SK-N-SH treated with all-trans-retinoic acid at 6 μM for 48 hours (cell line): ENCODE data around the gene DRC7.

Source experiments
- ATAC-seq: fragments of 200-7000 bp; cut with Tn5 transposase; 3 replicates; pipeline ENCODE4 v1.9.1; 2020; ENCODE audit warnings: mild to moderate bottlenecking, moderate library complexity
- ARNTL ChIP-seq: fragments of 450-650 bp; formaldehyde crosslinking; IDR thresholded peaks from 2 replicates; pipeline ENCODE4 v1.5.0; 2020; ENCODE audit warnings: low read depth, mild to moderate bottlenecking, moderate library complexity, borderline replicate concordance
- BACH2 ChIP-seq: fragments of 250-450 bp; sonication (Bioruptor Pico); IDR thresholded peaks from 2 replicates; pipeline ENCODE4 v1.9.0; 2021; ENCODE audit warnings: mild to moderate bottlenecking, borderline replicate concordance
- CSDC2 ChIP-seq: fragments of 250-450 bp; sonication (Bioruptor Pico); IDR thresholded peaks from 2 replicates; pipeline ENCODE4 v1.5.0; 2020; ENCODE audit warnings: mild to moderate bottlenecking, moderate library complexity
- ESRRG ChIP-seq: fragments of 250-450 bp; sonication (Bioruptor Pico); IDR thresholded peaks from 2 replicates; pipeline ENCODE4 v1.6.1; 2021; ENCODE audit warnings: mild to moderate bottlenecking
- GLIS3 ChIP-seq: fragments of 250-450 bp; sonication (Bioruptor Pico); IDR thresholded peaks from 2 replicates; pipeline ENCODE4 v1.5.0; 2020; ENCODE audit warnings: mild to moderate bottlenecking, moderate library complexity
- ISL1 ChIP-seq: fragments of 250-450 bp; sonication (Bioruptor Pico); IDR thresholded peaks from 2 replicates; pipeline ENCODE4 v2.1.2; 2022; ENCODE audit warnings: mild to moderate bottlenecking, moderate library complexity
- OSR1 ChIP-seq: fragments of 250-450 bp; sonication (Bioruptor Pico); IDR thresholded peaks from 2 replicates; pipeline ENCODE4 v1.8.0; 2022; ENCODE audit warnings: moderate library complexity, mild to moderate bottlenecking, inconsistent platforms
- PPARA ChIP-seq: fragments of 250-450 bp; sonication (Bioruptor Pico); IDR thresholded peaks from 2 replicates; pipeline ENCODE4 v1.5.0; 2020; ENCODE audit warnings: mild to moderate bottlenecking, borderline replicate concordance
- RARB ChIP-seq: fragments of 250-450 bp; sonication (Bioruptor Pico); IDR thresholded peaks from 2 replicates; pipeline ENCODE4 v1.8.0; 2021; ENCODE audit warnings: mild to moderate bottlenecking, moderate library complexity
- SNAI2 ChIP-seq: fragments of 250-450 bp; sonication (Bioruptor Pico); IDR thresholded peaks from 2 replicates; pipeline ENCODE4 v1.5.0; 2020; ENCODE audit warnings: mild to moderate bottlenecking, moderate library complexity
- TCF4 ChIP-seq: fragments of 250-450 bp; sonication (Bioruptor Pico); IDR thresholded peaks from 2 replicates; pipeline ENCODE4 v1.8.0; 2021; ENCODE audit warnings: mild to moderate bottlenecking, moderate library complexity, borderline replicate concordance
- TOX ChIP-seq: fragments of 250-450 bp; sonication (Bioruptor Pico); IDR thresholded peaks from 2 replicates; pipeline ENCODE4 v1.8.0; 2021; ENCODE audit warnings: mild to moderate bottlenecking, moderate library complexity, borderline replicate concordance
- ZC3H10 ChIP-seq: fragments of 250-450 bp; sonication (Bioruptor Pico); IDR thresholded peaks from 2 replicates; pipeline ENCODE4 v1.5.1; 2021; ENCODE audit warnings: mild to moderate bottlenecking, moderate library complexity
- ZFP30 ChIP-seq: fragments of 450-650 bp; formaldehyde crosslinking; IDR thresholded peaks from 2 replicates; pipeline ENCODE4 v1.5.0; 2022; ENCODE audit warnings: mild to moderate bottlenecking, moderate library complexity
- ZNF565 ChIP-seq: fragments of 450-650 bp; formaldehyde crosslinking; conservative IDR thresholded peaks from 2 replicates; pipeline ENCODE4 v1.5.0; 2020; ENCODE audit warnings: low read depth, mild to moderate bottlenecking, moderate library complexity
- ZNF70 ChIP-seq: fragments of 450-650 bp; formaldehyde crosslinking; IDR thresholded peaks from 2 replicates; pipeline ENCODE4 v1.5.0; 2020; ENCODE audit warnings: mild to moderate bottlenecking, moderate library complexity
- ZNF8 ChIP-seq: fragments of 450-650 bp; formaldehyde crosslinking; IDR thresholded peaks from 2 replicates; pipeline ENCODE4 v1.5.0; 2020; ENCODE audit warnings: mild to moderate bottlenecking, moderate library complexity
- TF ChIP-seq, protein P1 (sequence below): fragments of 250-450 bp; sonication (Bioruptor Pico); IDR thresholded peaks from 2 replicates; pipeline ENCODE4 v1.5.0; 2020; ENCODE audit warnings: mild to moderate bottlenecking, moderate library complexity
- TF ChIP-seq, protein P2 (sequence below): fragments of 250-450 bp; sonication (Bioruptor Pico); IDR thresholded peaks from 2 replicates; pipeline ENCODE4 v1.8.0; 2021; ENCODE audit warnings: low read depth, mild to moderate bottlenecking, moderate library complexity, borderline replicate concordance
- TF ChIP-seq, protein P3 (sequence below): fragments of 250-450 bp; sonication (Bioruptor Pico); IDR thresholded peaks from 2 replicates; pipeline ENCODE4 v1.5.1; 2021; ENCODE audit warnings: mild to moderate bottlenecking, moderate library complexity
- TF ChIP-seq, protein P4 (sequence below): fragments of 250-450 bp; sonication (Bioruptor Pico); IDR thresholded peaks from 2 replicates; pipeline ENCODE4 v1.8.0; 2020; ENCODE audit warnings: mild to moderate bottlenecking, moderate library complexity, borderline replicate concordance

The DRC7 gene

DNA sequence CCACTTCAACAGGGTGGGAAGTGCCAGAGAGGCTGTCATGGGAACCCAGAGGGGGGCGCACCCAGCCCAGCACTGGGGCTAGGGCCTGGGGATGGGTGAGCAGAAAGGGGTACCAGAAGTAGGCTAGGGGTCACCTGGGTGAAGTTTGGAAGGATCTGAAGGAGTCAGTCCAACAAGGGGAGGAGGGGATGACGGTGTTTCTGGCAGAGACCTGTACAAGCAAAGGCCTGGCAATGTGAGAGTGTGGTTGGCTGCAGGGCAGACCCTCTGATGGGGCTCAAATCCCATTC lies 27.5 kb downstream of the DRC7 start (continued):
- TF ChIP-seq, protein P1, sequence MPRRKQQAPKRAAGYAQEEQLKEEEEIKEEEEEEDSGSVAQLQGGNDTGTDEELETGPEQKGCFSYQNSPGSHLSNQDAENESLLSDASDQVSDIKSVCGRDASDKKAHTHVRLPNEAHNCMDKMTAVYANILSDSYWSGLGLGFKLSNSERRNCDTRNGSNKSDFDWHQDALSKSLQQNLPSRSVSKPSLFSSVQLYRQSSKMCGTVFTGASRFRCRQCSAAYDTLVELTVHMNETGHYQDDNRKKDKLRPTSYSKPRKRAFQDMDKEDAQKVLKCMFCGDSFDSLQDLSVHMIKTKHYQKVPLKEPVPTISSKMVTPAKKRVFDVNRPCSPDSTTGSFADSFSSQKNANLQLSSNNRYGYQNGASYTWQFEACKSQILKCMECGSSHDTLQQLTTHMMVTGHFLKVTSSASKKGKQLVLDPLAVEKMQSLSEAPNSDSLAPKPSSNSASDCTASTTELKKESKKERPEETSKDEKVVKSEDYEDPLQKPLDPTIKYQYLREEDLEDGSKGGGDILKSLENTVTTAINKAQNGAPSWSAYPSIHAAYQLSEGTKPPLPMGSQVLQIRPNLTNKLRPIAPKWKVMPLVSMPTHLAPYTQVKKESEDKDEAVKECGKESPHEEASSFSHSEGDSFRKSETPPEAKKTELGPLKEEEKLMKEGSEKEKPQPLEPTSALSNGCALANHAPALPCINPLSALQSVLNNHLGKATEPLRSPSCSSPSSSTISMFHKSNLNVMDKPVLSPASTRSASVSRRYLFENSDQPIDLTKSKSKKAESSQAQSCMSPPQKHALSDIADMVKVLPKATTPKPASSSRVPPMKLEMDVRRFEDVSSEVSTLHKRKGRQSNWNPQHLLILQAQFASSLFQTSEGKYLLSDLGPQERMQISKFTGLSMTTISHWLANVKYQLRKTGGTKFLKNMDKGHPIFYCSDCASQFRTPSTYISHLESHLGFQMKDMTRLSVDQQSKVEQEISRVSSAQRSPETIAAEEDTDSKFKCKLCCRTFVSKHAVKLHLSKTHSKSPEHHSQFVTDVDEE (CRISPR knock-in tag): no peak
- TF ChIP-seq OSR1 (no peak), ESRRG (CRISPR knock-in tag) (no peak), ZNF70 (CRISPR knock-in tag) (no peak)

DNA sequence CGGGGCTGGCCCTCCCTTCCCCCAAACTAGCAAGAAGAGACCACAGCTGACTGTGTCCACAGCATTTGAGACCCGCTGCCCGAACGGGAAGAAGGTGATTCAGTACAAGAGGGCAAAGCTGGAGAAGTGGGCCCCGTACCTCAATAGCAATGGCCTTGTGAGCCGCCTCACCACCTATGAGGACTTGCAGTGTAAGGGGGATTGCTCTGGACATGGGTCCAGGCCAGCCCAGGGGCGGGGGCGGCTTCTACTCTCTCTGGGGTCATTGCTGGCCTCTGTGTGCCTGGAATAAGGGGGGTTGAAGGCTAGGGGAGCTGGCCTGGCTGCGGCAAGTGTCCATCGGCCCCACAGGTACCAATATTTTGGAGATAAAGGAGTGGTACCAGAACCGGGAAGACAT lies 28.0 kb downstream of the DRC7 start:
- TF ChIP-seq ZNF565: no peak
- TF ChIP-seq ARNTL (CRISPR knock-in tag): no peak
- no peak for TF ChIP-seq ZC3H10
- TF ChIP-seq ZFP30 (CRISPR knock-in tag): no peak
- TF ChIP-seq, protein P2, sequence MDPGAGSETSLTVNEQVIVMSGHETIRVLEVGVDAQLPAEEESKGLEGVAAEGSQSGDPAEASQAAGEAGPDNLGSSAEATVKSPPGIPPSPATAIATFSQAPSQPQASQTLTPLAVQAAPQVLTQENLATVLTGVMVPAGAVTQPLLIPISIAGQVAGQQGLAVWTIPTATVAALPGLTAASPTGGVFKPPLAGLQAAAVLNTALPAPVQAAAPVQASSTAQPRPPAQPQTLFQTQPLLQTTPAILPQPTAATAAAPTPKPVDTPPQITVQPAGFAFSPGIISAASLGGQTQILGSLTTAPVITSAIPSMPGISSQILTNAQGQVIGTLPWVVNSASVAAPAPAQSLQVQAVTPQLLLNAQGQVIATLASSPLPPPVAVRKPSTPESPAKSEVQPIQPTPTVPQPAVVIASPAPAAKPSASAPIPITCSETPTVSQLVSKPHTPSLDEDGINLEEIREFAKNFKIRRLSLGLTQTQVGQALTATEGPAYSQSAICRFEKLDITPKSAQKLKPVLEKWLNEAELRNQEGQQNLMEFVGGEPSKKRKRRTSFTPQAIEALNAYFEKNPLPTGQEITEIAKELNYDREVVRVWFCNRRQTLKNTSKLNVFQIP (CRISPR knock-in tag): no peak
- TF ChIP-seq TCF4 (CRISPR knock-in tag): no peak
- TF ChIP-seq TOX: no peak
- no peak for TF ChIP-seq ZNF8 (CRISPR knock-in tag)
- TF ChIP-seq, protein P3, sequence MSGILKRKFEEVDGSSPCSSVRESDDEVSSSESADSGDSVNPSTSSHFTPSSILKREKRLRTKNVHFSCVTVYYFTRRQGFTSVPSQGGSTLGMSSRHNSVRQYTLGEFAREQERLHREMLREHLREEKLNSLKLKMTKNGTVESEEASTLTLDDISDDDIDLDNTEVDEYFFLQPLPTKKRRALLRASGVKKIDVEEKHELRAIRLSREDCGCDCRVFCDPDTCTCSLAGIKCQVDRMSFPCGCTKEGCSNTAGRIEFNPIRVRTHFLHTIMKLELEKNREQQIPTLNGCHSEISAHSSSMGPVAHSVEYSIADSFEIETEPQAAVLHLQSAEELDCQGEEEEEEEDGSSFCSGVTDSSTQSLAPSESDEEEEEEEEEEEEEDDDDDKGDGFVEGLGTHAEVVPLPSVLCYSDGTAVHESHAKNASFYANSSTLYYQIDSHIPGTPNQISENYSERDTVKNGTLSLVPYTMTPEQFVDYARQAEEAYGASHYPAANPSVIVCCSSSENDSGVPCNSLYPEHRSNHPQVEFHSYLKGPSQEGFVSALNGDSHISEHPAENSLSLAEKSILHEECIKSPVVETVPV (CRISPR knock-in tag): no peak
- no peak for TF ChIP-seq CSDC2 (CRISPR knock-in tag)
- TF ChIP-seq BACH2 (CRISPR knock-in tag): no peak
- TF ChIP-seq RARB (CRISPR knock-in tag): no peak
- no peak for TF ChIP-seq SNAI2 (CRISPR knock-in tag)
- no peak for TF ChIP-seq PPARA (CRISPR knock-in tag)
- TF ChIP-seq, protein P4, sequence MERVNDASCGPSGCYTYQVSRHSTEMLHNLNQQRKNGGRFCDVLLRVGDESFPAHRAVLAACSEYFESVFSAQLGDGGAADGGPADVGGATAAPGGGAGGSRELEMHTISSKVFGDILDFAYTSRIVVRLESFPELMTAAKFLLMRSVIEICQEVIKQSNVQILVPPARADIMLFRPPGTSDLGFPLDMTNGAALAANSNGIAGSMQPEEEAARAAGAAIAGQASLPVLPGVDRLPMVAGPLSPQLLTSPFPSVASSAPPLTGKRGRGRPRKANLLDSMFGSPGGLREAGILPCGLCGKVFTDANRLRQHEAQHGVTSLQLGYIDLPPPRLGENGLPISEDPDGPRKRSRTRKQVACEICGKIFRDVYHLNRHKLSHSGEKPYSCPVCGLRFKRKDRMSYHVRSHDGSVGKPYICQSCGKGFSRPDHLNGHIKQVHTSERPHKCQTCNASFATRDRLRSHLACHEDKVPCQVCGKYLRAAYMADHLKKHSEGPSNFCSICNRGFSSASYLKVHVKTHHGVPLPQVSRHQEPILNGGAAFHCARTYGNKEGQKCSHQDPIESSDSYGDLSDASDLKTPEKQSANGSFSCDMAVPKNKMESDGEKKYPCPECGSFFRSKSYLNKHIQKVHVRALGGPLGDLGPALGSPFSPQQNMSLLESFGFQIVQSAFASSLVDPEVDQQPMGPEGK: no peak
- TF ChIP-seq GLIS3 (CRISPR knock-in tag): no peak
- no peak for TF ChIP-seq ZNF70 (CRISPR knock-in tag)
- TF ChIP-seq OSR1: no peak
- TF ChIP-seq ISL1 (CRISPR knock-in tag): no peak
- no peak for TF ChIP-seq ESRRG (CRISPR knock-in tag)
- ATAC-seq: no peak

DNA sequence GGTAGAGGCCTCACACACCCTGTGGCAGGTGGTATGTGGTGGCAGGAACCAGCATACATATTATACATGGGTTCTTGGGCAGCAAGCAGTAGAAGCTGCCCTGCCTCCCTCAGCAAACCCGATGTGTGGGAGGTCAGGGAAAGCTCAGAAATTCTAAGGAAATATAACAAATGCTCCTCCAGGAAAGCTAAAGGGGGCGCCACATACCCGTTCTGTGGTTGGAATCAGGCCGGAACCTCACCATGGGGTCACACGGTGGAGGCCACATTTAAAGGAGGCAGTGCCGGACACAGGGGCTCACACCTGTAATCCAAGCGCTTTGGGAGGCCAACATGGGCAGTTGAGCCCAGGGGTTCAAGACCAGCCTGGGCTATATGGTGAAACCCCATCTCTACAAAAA lies 28.6 kb downstream of the DRC7 start:
- ATAC-seq: 0 out of 3 replicates have a peak, but pooled peaks have one; percentile 21
- TF ChIP-seq ESRRG (CRISPR knock-in tag) (no peak), ZNF70 (CRISPR knock-in tag) (no peak), ZNF565 (no peak), ZC3H10 (no peak), TOX (no peak), OSR1 (no peak), PPARA (CRISPR knock-in tag) (no peak), ZNF8 (CRISPR knock-in tag) (no peak), GLIS3 (CRISPR knock-in tag) (no peak), BACH2 (CRISPR knock-in tag) (no peak), ZFP30 (CRISPR knock-in tag) (no peak)
- TF ChIP-seq, protein P1 (CRISPR knock-in tag): no peak
- TF ChIP-seq, all 23 proteins: peak for 0
